HepG2 (cell line): ENCODE data around the gene PIKFYVE. TPM values are rescaled to one million over a fixed set of nuclear protein-coding genes. Genes with fewer than 3 reads are reported as not detected.
A peak's percentile ranks its signal among the peaks of the same experiment; 100 is the strongest.

Experiments
- AGO2 ChIP-seq: fragments of 200-400 bp; formaldehyde crosslinking; optimal IDR thresholded peaks from 2 replicates; pipeline ENCODE3; 2017; ENCODE audit warnings: mild to moderate bottlenecking, low read depth, low read length, moderate library complexity
- ARNTL ChIP-seq: sonication (generic); formaldehyde crosslinking; IDR thresholded peaks from 2 replicates; pipeline ENCODE4 v1.4.0; 2020; ENCODE audit warnings: mild to moderate bottlenecking, missing genetic modification reagents
- HNRNPLL ChIP-seq: fragments of 200-400 bp; formaldehyde crosslinking; IDR thresholded peaks from 2 replicates; pipeline ENCODE4 v1.6.1; 2017; ENCODE audit warnings: mild to moderate bottlenecking, low read depth, low read length; ENCODE audit not compliant: poor library complexity, severe bottlenecking
- HOXA5 ChIP-seq: sonication (generic); formaldehyde crosslinking; IDR thresholded peaks from 2 replicates; pipeline ENCODE4 v1.4.0; 2020; ENCODE audit warnings: missing genetic modification reagents
- JUNB ChIP-seq: sonication (generic); formaldehyde crosslinking; IDR thresholded peaks from 2 replicates; pipeline ENCODE4 v1.8.0; 2022; ENCODE audit warnings: missing genetic modification reagents, mild to moderate bottlenecking, borderline replicate concordance
- NKX3-1 ChIP-seq: sonication (generic); formaldehyde crosslinking; IDR thresholded peaks from 2 replicates; pipeline ENCODE4 v1.5.0; 2020; ENCODE audit warnings: missing genetic modification reagents
- NR2C2 ChIP-seq: sonication (generic); formaldehyde crosslinking; IDR thresholded peaks from 2 replicates; pipeline ENCODE4 v1.4.0; 2020; ENCODE audit warnings: missing genetic modification reagents, mild to moderate bottlenecking, moderate library complexity, borderline replicate concordance
- NR2F1 ChIP-seq, 2 experiments: fragments of 450-650 bp in 1 of 2; formaldehyde crosslinking in 1 of 2; IDR thresholded peaks; 2 replicates each; pipeline versions ENCODE4 v1.5.0 to v1.6.1; 2016 to 2020; ENCODE audit warnings: mild to moderate bottlenecking in 1 of 2, missing compliant biosample characterization in 1 of 2, missing genetic modification reagents in 1 of 2, moderate library complexity in 1 of 2
- TP53 ChIP-seq: sonication (generic); formaldehyde crosslinking; conservative IDR thresholded peaks from 2 replicates; pipeline ENCODE4 v1.4.0; 2020; ENCODE audit warnings: missing genetic modification reagents
- ZMYM3 ChIP-seq: sonication (generic); formaldehyde crosslinking; IDR thresholded peaks from 2 replicates; pipeline ENCODE4 v1.5.1; 2020; ENCODE audit warnings: mild to moderate bottlenecking, missing genetic modification reagents
- ZNF274 ChIP-seq: sonication (generic); formaldehyde crosslinking; IDR thresholded peaks from 2 replicates; pipeline ENCODE4 v1.5.1; 2020; ENCODE audit warnings: mild to moderate bottlenecking, missing genetic modification reagents
- ZNF317 ChIP-seq: sonication (generic); formaldehyde crosslinking; IDR thresholded peaks from 2 replicates; pipeline ENCODE4 v1.5.0; 2020; ENCODE audit warnings: mild to moderate bottlenecking, missing genetic modification reagents
- ZNF34 ChIP-seq: sonication (generic); formaldehyde crosslinking; IDR thresholded peaks from 2 replicates; pipeline ENCODE4 v1.4.0; 2020; ENCODE audit warnings: mild to moderate bottlenecking, missing genetic modification reagents, borderline replicate concordance
- ZNF605 ChIP-seq: sonication (generic); formaldehyde crosslinking; IDR thresholded peaks from 2 replicates; pipeline ENCODE4 v1.8.0; 2022; ENCODE audit warnings: mild to moderate bottlenecking, missing genetic modification reagents
- ZNF83 ChIP-seq: sonication (generic); formaldehyde crosslinking; IDR thresholded peaks from 2 replicates; pipeline ENCODE4 v1.4.0; 2020; ENCODE audit warnings: missing genetic modification reagents, mild to moderate bottlenecking, borderline replicate concordance
- polyA plus RNA-seq, 8 experiments: library from polyadenylated mRNA; depleted of rRNA in 3 of 8; stranded (reverse) in 7 of 8; unstranded in 1 of 8; fragments of >200 nt; fragmentation: Illumina TruSeq in 4 of 8; extraction: Trizol in 4 of 8; gene quantifications; 2 replicates each; pipeline versions ENCODE4 v1.2.1 to v1.2.3, GENCODE V29; 2011 to 2016; ENCODE audit warnings: low read depth in 4 of 8, missing spikeins in 1 of 8, mixed read lengths in 1 of 8; ENCODE audit not compliant: insufficient read depth in 1 of 8
- total RNA-seq, 5 experiments: library from RNA; depleted of rRNA; stranded (reverse); fragments of >200 nt; fragmentation: Illumina TruSeq; extraction: Trizol; gene quantifications; 2 replicates each; pipeline ENCODE4 v1.2.3, GENCODE V29; 2016; ENCODE audit warnings: low read depth in 1 of 5
- TF ChIP-seq, protein P1 (sequence below): sonication (generic); formaldehyde crosslinking; IDR thresholded peaks from 2 replicates; pipeline ENCODE4 v1.8.0; 2022; ENCODE audit warnings: mild to moderate bottlenecking, missing genetic modification reagents; ENCODE audit not compliant: insufficient replicate concordance
- TF ChIP-seq, protein P2 (sequence below), 2 experiments: sonication (generic) in 1 of 2; formaldehyde crosslinking in 1 of 2; IDR thresholded peaks; 2 replicates each; pipeline versions ENCODE4 v1.4.0 to v1.6.1; 2018 to 2020; ENCODE audit warnings: missing genetic modification reagents in 2 of 2, borderline replicate concordance in 1 of 2, low read depth in 1 of 2, mild to moderate bottlenecking in 1 of 2, missing biosample characterization in 1 of 2
- TF ChIP-seq, protein P3 (sequence below): sonication (generic); formaldehyde crosslinking; IDR thresholded peaks from 2 replicates; pipeline ENCODE4 v1.8.0; 2022; ENCODE audit warnings: missing genetic modification reagents, mild to moderate bottlenecking, inconsistent platforms, borderline replicate concordance
- TF ChIP-seq, protein P4 (sequence below): sonication (generic); formaldehyde crosslinking; IDR thresholded peaks from 2 replicates; pipeline ENCODE4 v1.5.0; 2020; ENCODE audit warnings: mild to moderate bottlenecking, missing genetic modification reagents
- TF ChIP-seq, protein P5 (sequence below): sonication (generic); formaldehyde crosslinking; IDR thresholded peaks from 2 replicates; pipeline ENCODE4 v1.8.0; 2022; ENCODE audit warnings: mild to moderate bottlenecking, missing genetic modification reagents

Gene PIKFYVE
- total and polyA plus RNA-seq, 2 of the 13 experiments (the other 11 are each of a cell fraction or from before 2014, with no cell fraction given) = 20.2 to 21.7 TPM

DNA sequence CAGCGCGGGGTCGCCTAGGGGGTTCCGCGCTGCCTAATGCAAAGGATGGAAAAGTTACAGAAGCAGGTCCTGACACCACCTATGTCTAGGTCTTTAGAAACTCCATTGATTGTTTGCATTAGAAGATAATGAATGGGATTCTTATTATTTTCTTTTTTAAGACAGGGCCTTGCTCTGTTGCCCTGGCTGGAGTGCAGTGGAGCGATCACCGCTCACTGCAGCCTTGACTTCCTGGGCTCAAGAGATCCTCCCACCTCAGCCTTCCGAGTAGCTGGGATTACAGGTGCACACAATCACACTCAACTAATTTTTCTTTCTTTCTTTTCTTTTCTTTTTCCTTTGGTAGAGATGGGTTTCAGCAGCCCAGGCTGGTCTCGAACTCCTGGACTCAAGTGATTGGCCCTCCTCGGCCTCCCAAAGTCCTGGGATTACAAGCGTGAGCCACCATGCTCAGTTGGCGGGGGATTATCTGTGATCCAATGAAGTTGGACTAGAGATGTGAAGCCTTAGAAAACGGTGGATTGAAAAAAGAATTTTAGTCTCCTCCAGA is 10.4 kb upstream of the PIKFYVE start (continued):
- TF ChIP-seq, protein P1, sequence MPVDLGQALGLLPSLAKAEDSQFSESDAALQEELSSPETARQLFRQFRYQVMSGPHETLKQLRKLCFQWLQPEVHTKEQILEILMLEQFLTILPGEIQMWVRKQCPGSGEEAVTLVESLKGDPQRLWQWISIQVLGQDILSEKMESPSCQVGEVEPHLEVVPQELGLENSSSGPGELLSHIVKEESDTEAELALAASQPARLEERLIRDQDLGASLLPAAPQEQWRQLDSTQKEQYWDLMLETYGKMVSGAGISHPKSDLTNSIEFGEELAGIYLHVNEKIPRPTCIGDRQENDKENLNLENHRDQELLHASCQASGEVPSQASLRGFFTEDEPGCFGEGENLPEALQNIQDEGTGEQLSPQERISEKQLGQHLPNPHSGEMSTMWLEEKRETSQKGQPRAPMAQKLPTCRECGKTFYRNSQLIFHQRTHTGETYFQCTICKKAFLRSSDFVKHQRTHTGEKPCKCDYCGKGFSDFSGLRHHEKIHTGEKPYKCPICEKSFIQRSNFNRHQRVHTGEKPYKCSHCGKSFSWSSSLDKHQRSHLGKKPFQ (CRISPR knock-in tag) = peak; percentile 2
- TF ChIP-seq ZNF317 (CRISPR knock-in tag) = peak; percentile 5; the same call in 1 of the 2 replicates
- TF ChIP-seq HOXA5 (CRISPR knock-in tag) = 0 out of 2 replicates have a peak, but pooled peaks have one; percentile 25
- TF ChIP-seq HNRNPLL = peak; percentile 4
- TF ChIP-seq ZMYM3 = 0 out of 2 replicates have a peak, but pooled peaks have one; percentile 5
- TF ChIP-seq, protein P2, sequence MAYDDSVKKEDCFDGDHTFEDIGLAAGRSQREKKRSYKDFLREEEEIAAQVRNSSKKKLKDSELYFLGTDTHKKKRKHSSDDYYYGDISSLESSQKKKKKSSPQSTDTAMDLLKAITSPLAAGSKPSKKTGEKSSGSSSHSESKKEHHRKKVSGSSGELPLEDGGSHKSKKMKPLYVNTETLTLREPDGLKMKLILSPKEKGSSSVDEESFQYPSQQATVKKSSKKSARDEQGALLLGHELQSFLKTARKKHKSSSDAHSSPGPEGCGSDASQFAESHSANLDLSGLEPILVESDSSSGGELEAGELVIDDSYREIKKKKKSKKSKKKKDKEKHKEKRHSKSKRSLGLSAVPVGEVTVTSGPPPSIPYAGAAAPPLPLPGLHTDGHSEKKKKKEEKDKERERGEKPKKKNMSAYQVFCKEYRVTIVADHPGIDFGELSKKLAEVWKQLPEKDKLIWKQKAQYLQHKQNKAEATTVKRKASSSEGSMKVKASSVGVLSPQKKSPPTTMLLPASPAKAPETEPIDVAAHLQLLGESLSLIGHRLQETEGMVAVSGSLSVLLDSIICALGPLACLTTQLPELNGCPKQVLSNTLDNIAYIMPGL (CRISPR knock-in tag; IDR thresholded peaks at IDR 0.05; ENCODE audit: borderline replicate concordance in 1 of 2, low read depth in 1 of 2) = peak in 1 of 2 experiments; percentile 30; a peak in 2 of 4 replicates
- TF ChIP-seq AGO2 = no peak
- 0 out of 2 replicates have a peak, but pooled peaks have one; percentile 20 for TF ChIP-seq ZNF274
- TF ChIP-seq, protein P3, sequence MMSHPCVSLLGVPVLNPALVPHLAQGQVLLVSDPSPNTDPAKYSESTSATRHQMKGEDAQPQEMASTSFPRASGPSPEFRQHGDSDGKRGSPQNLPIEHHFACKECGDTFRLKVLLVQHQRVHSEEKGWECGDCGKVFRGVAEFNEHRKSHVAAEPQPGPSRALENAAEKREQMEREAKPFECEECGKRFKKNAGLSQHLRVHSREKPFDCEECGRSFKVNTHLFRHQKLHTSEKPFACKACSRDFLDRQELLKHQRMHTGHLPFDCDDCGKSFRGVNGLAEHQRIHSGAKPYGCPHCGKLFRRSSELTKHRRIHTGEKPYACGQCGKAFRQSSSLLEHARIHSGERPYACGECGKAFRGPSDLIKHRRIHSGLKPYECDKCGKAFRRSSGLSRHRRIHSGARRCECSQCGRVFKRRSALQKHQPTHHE (CRISPR knock-in tag) = no peak
- no peak; the same call in 1 of the 2 replicates for TF ChIP-seq ARNTL (CRISPR knock-in tag)
- TF ChIP-seq, protein P4, sequence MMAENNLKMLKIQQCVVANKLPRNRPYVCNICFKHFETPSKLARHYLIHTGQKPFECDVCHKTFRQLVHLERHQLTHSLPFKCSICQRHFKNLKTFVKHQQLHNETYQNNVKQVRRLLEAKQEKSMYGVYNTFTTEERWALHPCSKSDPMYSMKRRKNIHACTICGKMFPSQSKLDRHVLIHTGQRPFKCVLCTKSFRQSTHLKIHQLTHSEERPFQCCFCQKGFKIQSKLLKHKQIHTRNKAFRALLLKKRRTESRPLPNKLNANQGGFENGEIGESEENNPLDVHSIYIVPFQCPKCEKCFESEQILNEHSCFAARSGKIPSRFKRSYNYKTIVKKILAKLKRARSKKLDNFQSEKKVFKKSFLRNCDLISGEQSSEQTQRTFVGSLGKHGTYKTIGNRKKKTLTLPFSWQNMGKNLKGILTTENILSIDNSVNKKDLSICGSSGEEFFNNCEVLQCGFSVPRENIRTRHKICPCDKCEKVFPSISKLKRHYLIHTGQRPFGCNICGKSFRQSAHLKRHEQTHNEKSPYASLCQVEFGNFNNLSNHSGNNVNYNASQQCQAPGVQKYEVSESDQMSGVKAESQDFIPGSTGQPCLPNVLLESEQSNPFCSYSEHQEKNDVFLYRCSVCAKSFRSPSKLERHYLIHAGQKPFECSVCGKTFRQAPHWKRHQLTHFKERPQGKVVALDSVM (CRISPR knock-in tag) = 0 out of 2 replicates have a peak, but pooled peaks have one; percentile 18
- TF ChIP-seq JUNB (CRISPR knock-in tag) = no peak
- TF ChIP-seq ZNF605 (CRISPR knock-in tag) = peak; percentile 20; the same call in 1 of the 2 replicates
- TF ChIP-seq NKX3-1 = 0 out of 2 replicates have a peak, but pooled peaks have one; percentile 11
- 0 out of 2 replicates have a peak, but pooled peaks have one; percentile 24 for TF ChIP-seq NR2C2 (CRISPR knock-in tag)
- TF ChIP-seq TP53 (CRISPR knock-in tag) = peak; percentile 17; the same call in 1 of the 2 replicates
- TF ChIP-seq, protein P5, sequence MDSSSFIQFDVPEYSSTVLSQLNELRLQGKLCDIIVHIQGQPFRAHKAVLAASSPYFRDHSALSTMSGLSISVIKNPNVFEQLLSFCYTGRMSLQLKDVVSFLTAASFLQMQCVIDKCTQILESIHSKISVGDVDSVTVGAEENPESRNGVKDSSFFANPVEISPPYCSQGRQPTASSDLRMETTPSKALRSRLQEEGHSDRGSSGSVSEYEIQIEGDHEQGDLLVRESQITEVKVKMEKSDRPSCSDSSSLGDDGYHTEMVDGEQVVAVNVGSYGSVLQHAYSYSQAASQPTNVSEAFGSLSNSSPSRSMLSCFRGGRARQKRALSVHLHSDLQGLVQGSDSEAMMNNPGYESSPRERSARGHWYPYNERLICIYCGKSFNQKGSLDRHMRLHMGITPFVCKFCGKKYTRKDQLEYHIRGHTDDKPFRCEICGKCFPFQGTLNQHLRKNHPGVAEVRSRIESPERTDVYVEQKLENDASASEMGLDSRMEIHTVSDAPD (CRISPR knock-in tag) = peak; percentile 84
- no peak for TF ChIP-seq ZNF83 (CRISPR knock-in tag)
- TF ChIP-seq NR2F1 (CRISPR knock-in tag; IDR thresholded peaks at IDR 0.05) = no peak
- TF ChIP-seq ZNF34 = 0 out of 2 replicates have a peak, but pooled peaks have one; percentile 3
